ENCODE measurements around the gene STRIT1.
"Not testable (repeated sequence)": the region's sequence is repeated elsewhere in the genome, so short reads cannot be mapped to it uniquely, and the experiment has no call there.

Gene STRIT1

DNA sequence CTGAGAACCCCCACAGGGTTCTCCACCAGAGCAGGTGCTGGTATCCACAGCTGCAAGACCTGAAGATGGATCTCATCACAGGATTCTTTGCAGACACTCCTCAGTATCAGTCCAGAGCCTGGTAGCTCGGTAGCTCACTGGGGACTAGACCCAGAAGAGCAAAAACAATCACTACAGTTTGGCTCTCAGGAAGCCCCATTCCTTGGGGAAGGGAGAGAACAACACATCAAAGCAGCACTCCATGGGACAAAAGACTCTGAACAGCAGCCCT lies 22.2 kb downstream of the STRIT1 start:
- Histone ChIP-seq H3K9me3 (peaks cover 17% of the 10 kb centered on the region), H4K20me1 (no peaks in the 10 kb centered on the region), H3K9ac (no peak overlapping the region), H3K27ac (no peak overlapping the region), H3K4me2 (peak overlapping the region; percentile 36; the same call in 1 of the 2 replicates), H3K27me3 (no peaks in the 10 kb centered on the region), H3K36me3 (no peaks in the 10 kb centered on the region), H3K4me3 (no peak overlapping the region), H3K4me1 (peaks cover 8% of the 10 kb centered on the region)
- no peak for TF ChIP-seq Cebpa-rat (IDR thresholded peaks at IDR 0.05)

DNA sequence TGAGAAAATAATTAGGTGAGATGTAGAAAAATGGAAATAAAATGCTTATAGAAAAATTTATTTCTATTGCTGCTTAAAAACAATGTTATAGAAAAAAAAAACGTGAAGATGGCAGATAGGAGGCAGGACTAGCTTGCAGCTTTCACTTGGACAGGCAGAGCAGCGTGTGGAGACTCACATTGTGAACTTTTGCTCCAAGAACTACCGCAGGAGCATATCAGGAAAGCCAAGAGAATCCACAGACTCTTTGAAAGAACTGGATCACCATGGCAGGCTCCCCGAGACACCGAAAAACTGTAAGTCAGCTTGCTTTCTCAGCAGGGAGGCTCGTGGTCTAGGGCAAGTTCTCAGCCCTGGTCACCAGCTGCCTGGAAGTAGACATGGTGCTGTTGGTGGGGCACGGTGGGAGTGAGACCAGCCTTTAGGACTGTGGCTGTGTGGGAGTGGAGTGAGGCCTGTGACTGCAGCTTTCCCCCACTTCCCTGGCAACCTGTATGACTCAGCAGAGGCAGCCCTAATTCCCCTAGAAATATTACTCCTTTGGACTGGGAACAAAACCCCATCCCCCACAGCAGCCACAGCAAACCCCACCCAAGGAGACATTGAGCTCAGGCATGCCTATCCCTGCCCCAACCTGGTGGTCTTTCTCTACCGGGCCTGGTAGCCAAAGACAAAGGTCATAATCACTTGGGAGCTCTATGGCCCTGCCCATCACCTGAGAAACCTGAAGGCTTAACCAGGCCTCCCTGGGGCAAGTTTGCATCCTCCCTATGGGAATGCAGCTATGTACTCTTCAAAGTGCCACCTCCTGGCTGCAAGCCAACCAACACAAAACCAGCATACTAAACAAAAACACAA lies 22.8 kb downstream of the STRIT1 start:
- Histone ChIP-seq H3K9me3 (peaks cover 17% of the 10 kb centered on the region), H3K4me3 (no peak overlapping the region), H3K4me2 (peak overlapping the region; percentile 36; the same call in 1 of the 2 replicates), H3K36me3 (no peaks in the 10 kb centered on the region), H4K20me1 (no peaks in the 10 kb centered on the region), H3K4me1 (peaks cover 8% of the 10 kb centered on the region), H3K27ac (no peak overlapping the region), H3K27me3 (no peaks in the 10 kb centered on the region), H3K9ac (no peak overlapping the region)
- no peak for TF ChIP-seq Cebpa-rat (IDR thresholded peaks at IDR 0.05)

DNA sequence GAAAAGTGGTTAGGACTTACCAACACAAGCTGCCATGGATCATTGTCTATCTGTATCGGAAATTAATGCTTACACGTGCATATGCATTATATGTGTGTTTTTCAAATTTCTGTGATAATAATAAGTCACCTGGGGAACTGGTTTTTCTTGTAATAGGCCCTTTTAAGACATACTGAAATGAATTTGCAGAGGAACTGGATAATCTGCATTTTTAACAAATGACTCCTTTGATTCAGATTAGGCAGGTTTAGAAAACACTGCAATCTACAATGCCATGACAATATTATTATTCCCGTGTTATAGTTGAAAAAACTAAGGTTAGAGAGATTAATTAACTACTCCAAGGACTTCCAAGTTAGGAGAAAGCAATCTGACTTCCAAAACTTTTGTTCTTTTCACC lies 23.4 kb downstream of the STRIT1 start:
- TF ChIP-seq Cebpa-rat (IDR thresholded peaks at IDR 0.05): no peak
- Histone ChIP-seq H3K27me3 (no peaks in the 10 kb centered on the region), H3K9ac (no peak overlapping the region), H3K4me2 (no peak overlapping the region), H3K27ac (no peak overlapping the region), H3K36me3 (no peaks in the 10 kb centered on the region), H3K4me1 (peaks cover 8% of the 10 kb centered on the region), H3K9me3 (peaks cover 17% of the 10 kb centered on the region), H3K4me3 (no peak overlapping the region), H4K20me1 (no peaks in the 10 kb centered on the region)

DNA sequence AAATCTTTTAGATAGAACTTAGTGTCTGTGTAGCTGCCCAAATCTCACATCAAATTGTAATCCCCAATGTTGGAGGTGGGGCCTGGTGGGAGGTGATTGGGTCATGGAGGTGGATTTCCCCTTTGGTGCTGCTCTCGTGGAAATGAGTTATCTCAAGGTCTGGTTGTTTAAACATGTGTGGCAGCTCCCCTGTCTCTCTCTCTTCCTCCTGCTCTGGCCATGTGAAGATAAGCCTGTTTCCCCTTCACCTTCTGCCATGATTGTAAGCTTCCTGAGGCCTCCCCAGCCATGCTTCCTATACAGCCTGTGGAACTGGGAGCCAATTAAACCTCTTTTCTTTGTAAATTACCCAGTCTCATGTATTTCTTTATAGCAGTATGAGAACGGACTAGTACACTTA lies 30.6 kb downstream of the STRIT1 start:
- not testable (repeated sequence) for H3K4me3 ChIP-seq, H3K4me1 ChIP-seq, H3K9me3 ChIP-seq, H3K27ac ChIP-seq, H3K9ac ChIP-seq, H3K4me2 ChIP-seq, H3K27me3 ChIP-seq, H3K36me3 ChIP-seq, H4K20me1 ChIP-seq

DNA sequence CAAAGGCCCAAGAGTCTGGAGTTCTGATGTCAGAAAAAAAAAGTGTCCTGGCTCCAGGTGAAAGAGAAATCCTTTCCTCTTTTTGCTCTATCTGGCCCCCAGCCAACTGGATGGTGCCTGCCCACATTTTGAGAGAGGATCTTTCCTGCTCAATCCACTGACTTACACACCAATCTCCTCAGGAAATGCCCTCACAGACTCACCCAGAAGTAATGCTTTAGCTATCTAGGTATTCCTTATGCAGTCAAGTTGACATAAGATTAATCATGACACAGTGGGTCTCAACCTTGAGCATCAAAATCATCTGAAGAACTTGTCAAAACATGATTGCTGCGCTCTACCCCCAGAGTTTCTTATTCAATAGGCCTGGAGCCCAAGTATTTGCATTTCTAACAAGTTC lies 31.2 kb downstream of the STRIT1 start:
- Histone ChIP-seq H3K4me3 (no peak overlapping the region), H3K27ac (no peak overlapping the region), H4K20me1 (no peaks in the 10 kb centered on the region), H3K9ac (no peak overlapping the region), H3K4me2 (no peak overlapping the region), H3K9me3 (no peaks in the 10 kb centered on the region), H3K36me3 (no peaks in the 10 kb centered on the region), H3K27me3 (no peaks in the 10 kb centered on the region), H3K4me1 (no peaks in the 10 kb centered on the region)
- no peak for TF ChIP-seq Cebpa-rat (IDR thresholded peaks at IDR 0.05)

DNA sequence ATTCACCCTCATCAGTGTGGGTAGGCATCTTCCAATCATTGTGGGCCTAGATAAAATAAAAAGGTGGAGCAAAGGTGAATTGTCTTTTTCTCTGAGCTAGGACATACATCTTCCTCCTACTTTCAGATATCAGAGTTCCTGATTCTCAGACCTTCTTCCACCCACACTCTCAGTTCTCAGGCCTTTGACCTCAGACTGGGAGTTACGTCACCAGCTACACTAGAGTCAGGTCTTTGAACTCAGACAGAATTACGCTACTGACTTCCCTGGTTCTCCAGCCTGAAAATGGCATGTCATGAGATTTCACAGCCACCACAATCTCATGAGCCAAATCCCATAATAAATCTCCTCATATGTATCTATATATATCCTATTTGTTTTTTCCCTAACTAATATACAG lies 39.0 kb downstream of the STRIT1 start:
- Histone ChIP-seq H3K27me3 (no peaks in the 10 kb centered on the region), H3K27ac (no peak overlapping the region), H3K4me3 (no peak overlapping the region), H3K9me3 (peaks cover 49% of the 10 kb centered on the region), H3K36me3 (no peaks in the 10 kb centered on the region), H4K20me1 (no peaks in the 10 kb centered on the region), H3K9ac (no peak overlapping the region), H3K4me2 (no peak overlapping the region), H3K4me1 (no peaks in the 10 kb centered on the region; the same call in 1 of the 2 replicates)
- TF ChIP-seq Cebpa-rat (IDR thresholded peaks at IDR 0.05): no peak

DNA sequence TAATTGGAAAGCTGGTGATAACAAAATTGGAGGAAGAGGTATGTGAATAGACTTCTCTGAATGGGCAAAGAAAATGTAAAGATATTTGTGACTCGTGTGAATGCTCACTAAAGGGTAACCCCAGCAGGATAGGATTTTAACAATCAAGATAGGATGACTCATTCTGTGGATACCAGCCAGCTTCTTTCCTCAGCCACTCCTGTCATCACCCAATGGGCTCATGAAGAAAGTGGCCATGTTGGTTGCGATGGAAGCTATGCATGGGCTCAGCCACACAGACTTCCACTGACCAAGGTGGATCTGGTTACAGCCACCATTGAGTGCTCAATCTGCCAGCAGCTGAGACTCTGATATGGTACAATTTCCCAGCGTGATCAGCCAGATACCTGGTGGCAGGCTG lies 40.9 kb downstream of the STRIT1 start:
- H3K9me3 ChIP-seq: peaks cover 68% of the 10 kb centered on the region
- H3K4me2 ChIP-seq: no peak overlapping the region
- no peaks in the 10 kb centered on the region for H3K27me3 ChIP-seq
- H3K4me3 ChIP-seq: no peak overlapping the region
- TF ChIP-seq Cebpa-rat (IDR thresholded peaks at IDR 0.05): no peak
- H4K20me1 ChIP-seq: no peaks in the 10 kb centered on the region
- no peaks in the 10 kb centered on the region; the same call in 1 of the 2 replicates for H3K36me3 ChIP-seq
- H3K9ac ChIP-seq: no peak overlapping the region
- H3K27ac ChIP-seq: no peak overlapping the region
- H3K4me1 ChIP-seq: peaks cover 9% of the 10 kb centered on the region; the same call in 1 of the 2 replicates

DNA sequence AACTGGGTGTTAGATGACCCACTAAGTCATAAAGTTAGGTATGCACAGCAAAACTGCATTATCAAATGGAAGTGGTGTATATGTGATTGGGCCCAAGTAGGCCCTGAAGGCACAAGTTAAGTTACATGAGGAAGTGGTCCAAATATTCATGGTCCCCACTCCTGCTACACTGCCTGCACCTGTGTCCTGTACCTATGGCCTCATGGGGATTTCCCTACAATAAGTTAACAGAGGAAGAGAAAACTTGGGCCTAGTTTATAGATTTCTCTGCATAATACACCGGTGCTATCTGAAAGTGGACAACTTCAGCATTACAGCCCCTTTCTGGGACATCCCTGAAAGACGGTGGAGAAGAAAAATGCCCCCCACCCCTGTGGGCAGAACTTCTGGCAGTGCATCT lies 41.5 kb downstream of the STRIT1 start:
- peaks cover 12% of the 10 kb centered on the region; the same call in 1 of the 2 replicates for H3K4me1 ChIP-seq
- H4K20me1 ChIP-seq: no peaks in the 10 kb centered on the region
- H3K4me3 ChIP-seq: no peak overlapping the region
- H3K9me3 ChIP-seq: peaks cover 73% of the 10 kb centered on the region
- no peaks in the 10 kb centered on the region for H3K27me3 ChIP-seq
- H3K9ac ChIP-seq: no peak overlapping the region
- no peak overlapping the region for H3K4me2 ChIP-seq
- no peak overlapping the region for H3K27ac ChIP-seq
- H3K36me3 ChIP-seq: no peaks in the 10 kb centered on the region; the same call in 1 of the 2 replicates
- TF ChIP-seq Cebpa-rat (IDR thresholded peaks at IDR 0.05): no peak

DNA sequence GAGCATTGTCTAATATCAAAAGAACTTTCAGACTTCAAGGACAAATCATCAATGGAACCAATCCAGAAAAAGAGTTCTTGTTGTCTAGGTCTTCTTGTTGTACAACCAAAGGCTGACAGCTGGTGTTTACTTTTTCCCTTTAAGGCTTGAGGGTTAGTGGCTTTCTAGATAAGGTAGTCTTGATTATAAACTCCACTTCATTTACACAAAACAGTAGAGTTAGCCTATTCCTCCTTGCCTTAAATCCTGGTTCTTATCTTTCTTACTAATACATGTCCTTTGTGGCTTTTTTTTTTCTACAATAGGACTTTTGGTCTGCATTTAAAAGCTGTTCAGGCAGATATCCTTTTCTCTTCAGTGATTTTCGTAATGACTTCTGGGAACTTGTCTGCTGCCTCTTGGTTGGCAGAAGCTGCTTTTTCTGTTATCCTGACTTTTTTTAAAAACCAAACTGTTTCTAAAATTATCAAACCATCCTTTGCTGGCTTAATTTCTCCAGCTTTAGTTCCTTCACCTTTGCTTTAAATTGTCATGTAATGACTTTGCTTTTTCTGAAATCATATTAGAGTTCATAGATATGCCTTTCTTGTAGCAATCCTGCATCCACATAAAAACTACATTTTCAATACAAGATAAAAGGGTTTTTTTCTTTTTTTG lies 44.8 kb downstream of the STRIT1 start:
- TF ChIP-seq Cebpa-rat (IDR thresholded peaks at IDR 0.05): no peak
- Histone ChIP-seq H3K9me3 (peaks cover 77% of the 10 kb centered on the region), H3K4me2 (no peak overlapping the region), H3K4me3 (no peak overlapping the region; the same call in 1 of the 2 replicates), H3K27me3 (no peaks in the 10 kb centered on the region), H3K27ac (no peak overlapping the region), H3K9ac (no peak overlapping the region), H3K4me1 (peaks cover 46% of the 10 kb centered on the region), H3K36me3 (no peaks in the 10 kb centered on the region; the same call in 1 of the 2 replicates), H4K20me1 (no peaks in the 10 kb centered on the region)

DNA sequence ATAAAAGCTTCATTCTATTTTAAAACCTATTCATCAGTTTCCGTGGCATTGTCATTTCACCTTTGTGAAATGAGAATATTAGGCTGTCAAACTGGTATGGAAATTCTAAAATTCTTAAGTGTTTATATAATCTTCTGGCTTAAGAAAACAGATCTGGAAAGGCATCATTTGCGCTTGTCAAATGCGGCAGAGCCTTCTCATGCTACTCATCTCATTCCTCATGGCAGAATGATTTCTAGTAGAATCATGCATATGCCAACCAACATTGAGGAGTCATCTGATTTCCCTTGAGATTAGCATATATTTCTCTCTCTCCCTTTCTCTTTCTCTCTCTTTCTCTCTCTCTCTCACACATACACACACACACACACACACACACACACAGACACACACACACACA lies 48.8 kb downstream of the STRIT1 start:
- peak overlapping the region; percentile 58 for H3K4me2 ChIP-seq
- TF ChIP-seq Cebpa-rat (IDR thresholded peaks at IDR 0.05): no peak
- no peak overlapping the region for H3K4me3 ChIP-seq
- peak overlapping the region; percentile 70 for H3K27ac ChIP-seq
- no peaks in the 10 kb centered on the region for H4K20me1 ChIP-seq
- peaks cover 54% of the 10 kb centered on the region for H3K9me3 ChIP-seq
- peaks cover 73% of the 10 kb centered on the region for H3K4me1 ChIP-seq
- no peak overlapping the region for H3K9ac ChIP-seq
- peaks cover 5% of the 10 kb centered on the region for H3K36me3 ChIP-seq
- H3K27me3 ChIP-seq: no peaks in the 10 kb centered on the region
